Esophagus muscularis mucosa (tissue), 4 donors: ENCODE results near the gene APOB. TPM values are rescaled to one million over a fixed set of nuclear protein-coding genes. Genes with fewer than 3 reads are reported as not detected.
A peak's percentile ranks its signal among the peaks of the same experiment; 100 is the strongest.

Experiments used
- DNase-seq: peaks from one replicate; pipeline ENCODE4 v3.0.0-alpha.2; 2017; ENCODE audit errors: extremely low spot score
- H3K27ac ChIP-seq, 4 donors: fragments of 200-600 bp; sonication (generic); replicated peaks in 1 of 4; 1 replicate in 3 of 4; 2 replicates in 1 of 4; pipeline ENCODE4 v1.5.1; 2016 to 2019; ENCODE audit warnings: mild to moderate bottlenecking in 1 of 4
- H3K27me3 ChIP-seq, 4 donors: fragments of 200-600 bp; sonication (generic); one replicate each; pipeline versions ENCODE4 v1.5.1 to v1.6.0; 2016 to 2019
- H3K36me3 ChIP-seq, 4 donors: fragments of 200-600 bp; sonication (generic); one replicate each; pipeline ENCODE4 v1.5.1; 2016 to 2019
- H3K4me1 ChIP-seq, 4 donors: fragments of 200-600 bp; sonication (generic); one replicate each; pipeline ENCODE4 v1.5.1; 2016 to 2019
- H3K4me3 ChIP-seq, 4 donors: fragments of 200-600 bp; sonication (generic); 1 replicate in 2 of 4; 2 replicates in 2 of 4; pipeline ENCODE4 v1.5.1; 2016 to 2019; ENCODE audit warnings: mild to moderate bottlenecking in 4 of 4, moderate library complexity in 1 of 4
- H3K9me3 ChIP-seq, 4 donors: fragments of 200-600 bp; sonication (generic); 1 replicate in 3 of 4; 2 replicates in 1 of 4; pipeline ENCODE4 v1.5.1; 2016 to 2019
- EP300 ChIP-seq: sonication (generic); formaldehyde crosslinking; IDR thresholded peaks from one replicate; pipeline ENCODE4 v1.6.1; 2017; ENCODE audit warnings: antibody characterized with exemption
- POLR2A ChIP-seq: fragments of 450-650 bp; IDR thresholded peaks from one replicate; pipeline ENCODE4 v1.6.1; 2017; ENCODE audit warnings: antibody characterized with exemption, moderate library complexity, mild to moderate bottlenecking, low read depth
- POLR2AphosphoS5 ChIP-seq, 2 donors: sonication (generic); formaldehyde crosslinking; IDR thresholded peaks; one replicate each; pipeline ENCODE4 v1.6.1; 2017; ENCODE audit warnings: antibody characterized with exemption in 2 of 2
- WGBS: methylation state at CpG from one replicate; pipeline ENCODE4 v1.1.5; 2018; 5-methylcytosine and 5-hydroxymethylcytosine counted together
- intact Hi-C: fragments of 100-400 bp; cut with DNase I; formaldehyde crosslinking; loops from one replicate; pipeline ENCODE4 v1.15.1; 2023
- total RNA-seq, 4 donors: library from RNA; depleted of rRNA; stranded (reverse); fragments of >200 nt; gene quantifications; one replicate each; pipeline versions ENCODE4 v1.1.0 to v1.2.1, GENCODE V29; 2016
- TF ChIP-seq, protein P1 (sequence below), 3 experiments: fragments of 200-600 bp in 2 of 3; fragments of 450-650 bp in 1 of 3; sonication (generic) in 2 of 3; IDR thresholded peaks; one replicate each; pipeline ENCODE4 v1.5.1; 2017 to 2019; ENCODE audit warnings: antibody characterized with exemption in 3 of 3, mild to moderate bottlenecking in 2 of 3, moderate library complexity in 1 of 3

APOB gene
- total RNA-seq, 4 donors from 2014 or later: 0.83 to 4.4 (median 2.0) TPM

DNA sequence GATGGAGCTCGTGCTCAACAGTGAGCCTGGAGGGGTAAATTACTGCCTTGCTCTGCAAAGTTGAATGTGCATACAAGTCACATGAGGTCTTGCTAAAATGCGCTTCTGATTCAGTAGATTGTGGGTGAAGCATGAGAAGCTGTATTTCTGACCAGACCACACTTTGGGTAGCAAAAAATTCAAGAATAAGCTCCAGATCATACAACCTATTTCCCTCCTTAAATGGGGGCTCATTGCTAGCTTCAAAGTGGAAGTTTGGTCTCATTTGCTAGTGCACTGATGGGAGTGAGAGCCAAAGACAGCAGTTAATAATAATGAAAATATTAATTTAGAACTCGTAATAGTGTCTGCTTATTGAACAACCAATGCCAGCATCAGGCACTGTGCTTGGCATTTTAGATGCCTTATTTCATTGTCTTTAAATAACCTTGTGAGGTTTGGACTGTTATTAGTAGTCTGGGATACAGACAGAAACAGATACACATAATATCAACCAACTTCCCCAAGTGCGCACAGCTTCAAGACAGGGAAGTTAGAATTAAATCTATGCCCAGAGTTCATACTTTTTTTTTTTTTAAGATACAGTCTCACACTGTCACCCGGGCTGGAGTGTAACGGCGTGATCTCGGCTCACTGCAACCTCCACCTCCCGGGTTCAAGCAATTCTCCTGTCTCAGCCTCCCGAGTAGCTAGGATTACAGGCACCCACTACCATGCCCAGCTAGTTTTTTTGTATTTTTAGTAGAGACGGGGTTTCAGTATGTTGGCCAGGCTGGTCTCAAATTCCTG, 18.0 kb downstream of the APOB start:
- Histone ChIP-seq H3K27ac (peak overlapping the region in 3 of 4 donors; percentile 29 to 56 (median 45)), H3K9me3 (no peaks in the 10 kb centered on the region), H3K4me3 (no peak overlapping the region), H3K27me3 (no peaks in the 10 kb centered on the region), H3K36me3 (peaks cover 0 to 21% (median 0%) of the 10 kb centered on the region in 4 donors), H3K4me1 (peaks cover 0 to 16% (median 4%) of the 10 kb centered on the region in 4 donors)
- no peak for DNase-seq
- WGBS: 85% methylated on average over 11 of the region's 11 CpGs
- TF ChIP-seq, protein P1, sequence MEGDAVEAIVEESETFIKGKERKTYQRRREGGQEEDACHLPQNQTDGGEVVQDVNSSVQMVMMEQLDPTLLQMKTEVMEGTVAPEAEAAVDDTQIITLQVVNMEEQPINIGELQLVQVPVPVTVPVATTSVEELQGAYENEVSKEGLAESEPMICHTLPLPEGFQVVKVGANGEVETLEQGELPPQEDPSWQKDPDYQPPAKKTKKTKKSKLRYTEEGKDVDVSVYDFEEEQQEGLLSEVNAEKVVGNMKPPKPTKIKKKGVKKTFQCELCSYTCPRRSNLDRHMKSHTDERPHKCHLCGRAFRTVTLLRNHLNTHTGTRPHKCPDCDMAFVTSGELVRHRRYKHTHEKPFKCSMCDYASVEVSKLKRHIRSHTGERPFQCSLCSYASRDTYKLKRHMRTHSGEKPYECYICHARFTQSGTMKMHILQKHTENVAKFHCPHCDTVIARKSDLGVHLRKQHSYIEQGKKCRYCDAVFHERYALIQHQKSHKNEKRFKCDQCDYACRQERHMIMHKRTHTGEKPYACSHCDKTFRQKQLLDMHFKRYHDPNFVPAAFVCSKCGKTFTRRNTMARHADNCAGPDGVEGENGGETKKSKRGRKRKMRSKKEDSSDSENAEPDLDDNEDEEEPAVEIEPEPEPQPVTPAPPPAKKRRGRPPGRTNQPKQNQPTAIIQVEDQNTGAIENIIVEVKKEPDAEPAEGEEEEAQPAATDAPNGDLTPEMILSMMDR (IDR thresholded peaks at IDR 0.05): no peak
- TF ChIP-seq POLR2A (no peak), POLR2AphosphoS5 (IDR thresholded peaks at IDR 0.05) (no peak), EP300 (no peak)
- intact Hi-C loops: no loop called here

DNA sequence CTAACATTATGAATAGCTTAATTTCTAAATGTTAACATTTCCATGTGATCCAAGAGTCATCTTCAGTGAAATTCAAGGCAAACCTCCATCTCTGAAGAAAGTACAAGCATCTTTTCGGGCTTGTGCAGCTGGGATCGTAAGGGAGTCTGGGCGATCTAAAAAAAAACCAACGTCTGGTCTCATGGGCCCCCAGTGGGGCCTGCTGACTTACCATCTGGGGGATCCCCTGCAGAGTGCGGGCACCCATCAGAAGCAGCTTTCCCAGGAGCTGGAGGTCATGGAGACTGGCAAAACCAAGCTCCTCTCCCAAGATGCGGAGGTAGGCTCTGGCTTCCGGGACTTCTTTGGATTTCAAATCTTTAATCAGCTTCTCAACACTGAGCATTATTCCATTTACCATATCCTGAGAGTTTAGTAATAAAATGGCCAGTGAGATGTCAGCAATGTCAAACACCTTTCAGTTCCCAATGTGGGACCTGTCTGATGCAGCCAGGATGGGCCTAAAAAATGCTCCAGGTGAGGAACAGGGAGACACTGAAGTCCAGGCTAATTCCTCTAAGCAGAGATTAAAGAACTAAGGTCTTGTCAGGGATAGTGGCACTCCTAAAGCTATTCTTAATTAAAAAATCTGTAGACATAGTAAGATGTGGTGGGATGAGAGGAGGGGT, 19.0 kb downstream of the APOB start:
- Histone ChIP-seq H3K4me1 (peaks cover 0 to 16% (median 4%) of the 10 kb centered on the region in 4 donors), H3K27me3 (no peaks in the 10 kb centered on the region), H3K36me3 (peaks cover 0 to 23% (median 0%) of the 10 kb centered on the region in 4 donors), H3K27ac (no peak overlapping the region), H3K9me3 (no peaks in the 10 kb centered on the region), H3K4me3 (no peak overlapping the region)
- TF ChIP-seq POLR2AphosphoS5 (IDR thresholded peaks at IDR 0.05) (no peak), EP300 (no peak), POLR2A (no peak)
- 90% methylated on average over 7 of the region's 7 CpGs for WGBS
- intact Hi-C loops: no loop called here
- no peak for DNase-seq

DNA sequence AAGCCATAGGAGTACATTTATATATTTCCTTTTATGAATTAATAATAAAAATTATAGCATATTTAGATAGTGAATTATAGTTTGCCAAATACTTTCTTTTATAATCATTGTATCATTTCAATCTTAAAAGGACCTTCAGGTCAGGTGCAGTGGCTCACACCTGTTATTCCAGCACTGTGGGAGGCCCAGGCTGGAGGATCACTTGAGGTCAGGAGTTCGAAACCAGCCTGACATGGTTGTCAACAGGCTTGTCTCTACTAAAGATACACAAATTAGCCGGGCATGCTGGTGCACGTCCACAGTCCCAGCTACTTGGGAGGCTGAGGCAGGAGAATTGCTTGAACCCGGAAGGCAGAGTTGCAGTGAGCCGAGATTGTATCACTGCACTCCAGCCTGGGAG, 19.7 kb downstream of the APOB start:
- Histone ChIP-seq H3K4me1 (peaks cover 0 to 16% (median 4%) of the 10 kb centered on the region in 4 donors), H3K27me3 (no peaks in the 10 kb centered on the region), H3K9me3 (no peaks in the 10 kb centered on the region), H3K4me3 (no peak overlapping the region), H3K36me3 (peaks cover 0 to 25% (median 0%) of the 10 kb centered on the region in 4 donors), H3K27ac (no peak overlapping the region)
- 90% methylated on average over 5 of the region's 5 CpGs for WGBS
- no peak for DNase-seq
- intact Hi-C loops: no loop called here
- TF ChIP-seq POLR2AphosphoS5 (IDR thresholded peaks at IDR 0.05) (no peak), POLR2A (no peak), EP300 (no peak)
- TF ChIP-seq, protein P1 (IDR thresholded peaks at IDR 0.05): no peak

DNA sequence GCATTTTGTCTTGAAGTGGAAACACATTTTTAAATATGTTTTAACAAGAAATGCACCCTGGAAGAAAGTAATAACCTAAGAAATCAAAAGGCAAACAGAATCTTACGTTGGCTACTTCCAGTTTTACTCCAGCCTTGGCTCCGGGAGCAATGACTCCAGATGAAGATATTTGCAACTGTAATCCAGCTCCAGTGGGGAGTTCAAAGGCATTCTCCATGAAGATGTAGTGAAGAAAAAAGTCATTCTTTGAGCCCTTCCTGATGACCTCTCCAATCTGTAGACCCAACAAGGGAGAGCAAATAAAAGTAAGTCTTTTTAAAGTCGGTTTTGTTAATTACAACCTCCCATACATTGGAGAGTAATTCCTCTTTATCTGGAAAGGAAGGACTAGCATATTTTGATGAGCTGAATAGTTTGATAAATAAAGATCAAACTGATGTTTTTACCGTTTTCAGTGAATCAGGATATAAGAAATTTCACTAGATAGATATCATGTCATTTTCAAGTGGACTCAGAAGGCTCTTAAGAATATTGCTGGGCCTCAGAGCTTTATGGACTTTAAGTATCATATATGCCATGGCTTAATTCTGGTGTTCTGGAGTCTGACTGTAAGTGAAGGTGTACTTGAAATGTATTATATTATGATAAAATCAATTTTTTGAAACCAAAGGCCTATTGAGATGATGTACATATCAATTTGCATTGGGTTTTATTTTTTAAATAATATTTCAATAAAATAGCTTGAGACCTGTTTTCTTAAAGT, 20.3 kb downstream of the APOB start:
- Histone ChIP-seq H3K4me1 (peaks cover 0 to 16% (median 4%) of the 10 kb centered on the region in 4 donors), H3K27me3 (no peaks in the 10 kb centered on the region), H3K27ac (no peak overlapping the region), H3K4me3 (no peak overlapping the region), H3K36me3 (peaks cover 0 to 28% (median 0%) of the 10 kb centered on the region in 4 donors), H3K9me3 (no peaks in the 10 kb centered on the region)
- TF ChIP-seq EP300: no peak
- intact Hi-C loops: no loop called here
- DNase-seq: no peak
- 94% methylated on average over 4 of the region's 4 CpGs for WGBS

DNA sequence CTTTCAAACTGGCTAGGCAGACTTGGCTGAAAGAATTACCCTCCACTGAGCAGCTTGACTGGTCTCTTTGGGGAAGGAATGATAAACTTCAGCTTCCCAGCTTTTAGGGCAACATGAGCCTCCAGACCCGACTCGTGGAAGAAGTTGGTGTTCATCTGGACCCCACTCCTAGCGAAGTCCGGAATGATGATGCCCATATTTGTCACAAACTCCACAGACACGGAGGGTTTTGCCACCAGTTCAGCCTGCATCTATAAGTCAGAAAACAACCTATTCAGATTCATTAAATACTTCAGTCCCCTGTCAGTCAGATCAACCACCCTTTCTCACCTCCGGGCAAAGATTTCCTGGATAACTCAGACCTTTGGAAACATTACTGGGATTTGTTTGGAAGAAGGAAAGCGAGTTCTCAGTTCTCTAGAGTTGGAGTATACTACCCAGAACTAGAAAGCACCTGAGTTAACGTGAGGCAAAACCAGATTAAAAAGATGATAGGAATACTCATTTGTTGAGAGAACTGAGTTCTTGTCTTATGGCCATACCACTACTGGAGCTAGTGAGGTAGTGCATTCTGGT, 21.0 kb downstream of the APOB start:
- no peaks in the 10 kb centered on the region for H3K27me3 ChIP-seq
- peaks cover 0 to 16% (median 4%) of the 10 kb centered on the region in 4 donors for H3K4me1 ChIP-seq
- intact Hi-C loops: no loop called here
- H3K27ac ChIP-seq: no peak overlapping the region
- WGBS: 95% methylated on average over 8 of the region's 8 CpGs
- H3K4me3 ChIP-seq: no peak overlapping the region
- H3K9me3 ChIP-seq: no peaks in the 10 kb centered on the region
- TF ChIP-seq POLR2A (no peak), POLR2AphosphoS5 (IDR thresholded peaks at IDR 0.05) (no peak), EP300 (no peak)
- TF ChIP-seq, protein P1 (IDR thresholded peaks at IDR 0.05): no peak
- DNase-seq: no peak
- H3K36me3 ChIP-seq: peaks cover 0 to 35% (median 0%) of the 10 kb centered on the region in 4 donors
